Measurements from ENCODE around the gene ALAS1.

Gene ALAS1

DNA sequence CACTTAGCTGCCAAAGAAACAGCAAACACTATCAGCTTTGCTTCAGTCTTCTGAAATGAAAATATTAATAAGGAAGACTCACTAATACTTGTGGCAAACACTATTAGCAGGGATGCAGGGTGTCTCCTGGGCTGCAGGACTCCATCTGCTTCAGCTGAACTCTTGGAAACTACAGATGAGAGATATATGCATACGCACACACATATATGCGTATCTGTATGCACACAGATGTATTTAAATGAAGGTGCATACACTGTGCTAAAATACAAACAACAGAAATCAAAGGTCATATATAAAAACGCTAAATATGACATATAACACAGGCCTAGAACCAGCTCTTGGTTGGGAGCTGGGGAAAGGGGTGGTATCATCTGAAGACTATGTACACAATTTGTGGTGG is 58.2 kb downstream of the ALAS1 start:
- DNase-seq, result no peak

DNA sequence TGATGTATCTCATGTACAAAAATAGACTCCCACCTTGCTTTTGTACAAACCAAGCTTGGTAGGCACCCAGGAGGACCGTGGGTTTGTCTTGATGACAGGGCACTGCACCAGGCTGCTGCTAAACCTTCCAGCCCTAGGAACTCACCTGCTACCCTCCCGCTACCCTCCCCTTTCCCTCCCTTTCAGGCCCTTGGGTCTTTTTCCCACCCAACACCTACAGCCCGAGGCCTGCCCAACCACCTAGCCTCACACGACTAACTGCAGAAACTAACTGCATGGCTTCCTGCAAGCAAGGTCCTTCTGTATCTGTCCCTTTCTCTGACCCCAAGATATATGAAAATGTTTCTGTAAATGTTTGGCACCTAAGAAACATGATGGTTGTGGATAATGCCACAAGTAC is 58.7 kb downstream of the ALAS1 start:
- no peak for DNase-seq

DNA sequence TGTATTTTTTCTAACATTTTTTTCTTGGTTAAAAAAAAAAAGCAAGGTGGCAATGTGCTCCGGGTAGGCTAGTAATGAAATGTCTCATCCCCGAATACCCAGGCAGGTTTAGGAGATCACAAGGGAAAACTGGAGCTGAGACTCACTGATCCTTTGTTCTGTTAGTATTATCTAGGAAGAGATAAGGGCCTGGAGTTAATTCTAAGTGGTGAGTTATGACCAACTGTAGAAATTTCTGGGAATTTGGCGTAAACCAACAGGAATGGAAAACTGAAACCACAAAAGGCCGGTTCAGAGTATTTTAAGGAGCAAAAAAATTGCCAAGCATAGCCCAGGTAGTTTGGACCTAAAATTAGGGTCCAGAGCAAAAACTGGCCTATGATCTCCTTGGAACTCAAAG is 60.0 kb downstream of the ALAS1 start:
- no peak for DNase-seq

DNA sequence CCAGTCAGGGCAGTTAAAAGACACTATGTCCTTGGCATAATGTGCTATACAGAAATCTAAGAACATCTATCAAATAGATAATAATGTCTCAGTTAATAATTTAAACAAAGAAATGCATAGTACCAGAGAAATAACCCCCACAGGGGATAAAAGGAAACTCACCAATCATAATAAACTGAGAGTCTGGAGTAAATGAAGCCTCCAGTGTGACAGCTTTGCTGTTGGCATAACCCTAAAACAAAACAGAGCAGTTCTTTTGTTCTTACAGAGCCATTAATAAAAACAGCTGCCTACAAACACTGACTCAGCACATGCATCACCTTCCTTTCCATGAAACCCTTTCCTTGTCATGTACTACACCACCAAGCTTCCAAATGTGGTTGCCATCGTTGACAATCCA is 61.1 kb downstream of the ALAS1 start:
- no peak for DNase-seq

DNA sequence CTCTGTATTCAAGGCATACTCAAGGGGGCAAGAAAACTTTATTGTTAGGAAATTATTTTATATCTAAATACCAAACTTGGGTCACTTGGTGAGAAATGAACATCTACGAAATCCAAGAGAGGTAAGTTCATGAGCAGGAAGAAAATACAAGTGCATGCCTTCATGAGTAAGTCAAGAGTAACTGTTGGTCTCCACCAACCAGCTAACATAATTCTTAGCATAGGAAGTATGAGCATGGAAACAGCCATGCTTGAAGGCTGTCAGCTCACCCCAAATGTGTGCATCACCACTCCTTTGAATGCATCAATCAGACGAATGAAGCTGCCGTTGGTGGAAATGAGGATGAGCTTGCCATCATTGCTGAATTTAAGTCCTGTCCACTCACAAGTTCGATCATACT is 61.5 kb downstream of the ALAS1 start:
- DNase-seq, result no peak

DNA sequence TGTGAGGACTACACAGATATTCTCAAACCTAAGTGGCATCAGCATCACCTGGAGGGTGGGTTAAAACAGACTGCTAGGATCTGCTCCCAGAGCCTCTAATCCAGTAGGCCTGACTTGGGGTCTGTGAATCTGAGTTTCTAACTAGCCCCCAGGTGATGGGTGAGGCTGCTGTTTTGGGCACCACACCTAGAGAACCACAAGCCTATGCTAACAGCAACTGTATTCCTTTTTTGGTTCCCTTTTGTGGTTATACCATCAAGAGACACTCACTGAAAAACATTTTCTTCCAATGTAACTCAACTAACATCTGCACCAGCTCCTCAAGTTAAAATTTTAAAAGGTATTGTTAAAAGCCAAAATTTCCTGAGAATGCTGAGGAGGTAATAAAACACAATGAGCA is 64.5 kb downstream of the ALAS1 start:
- DNase-seq, result no peak
